Liver (tissue), 9 donors: ENCODE measurements around the gene JCHAIN. TPM values are rescaled to one million over a fixed set of nuclear protein-coding genes. Genes with fewer than 3 reads are reported as not detected.
"Not testable (repeated sequence)": the region's sequence is repeated elsewhere in the genome, so short reads cannot be mapped to it uniquely, and the experiment has no call there.

Experiments
- DNase-seq: peaks from one replicate; pipeline ENCODE4 v3.0.0-alpha.2; 2017; ENCODE audit warnings: low spot score
- H3K27ac ChIP-seq, 2 donors: one replicate each; pipeline ENCODE4 v1.7.0; 2013; ENCODE audit warnings: inconsistent platforms in 2 of 2, low read length in 2 of 2, control low read depth in 1 of 2, low read depth in 1 of 2, mild to moderate bottlenecking in 1 of 2
- H3K27me3 ChIP-seq, 4 donors: one replicate each; pipeline versions ENCODE4 v1.6.1 to v1.7.0; 2013; ENCODE audit warnings: low read length in 3 of 4, inconsistent platforms in 1 of 4, mild to moderate bottlenecking in 1 of 4, moderate library complexity in 1 of 4; ENCODE audit not compliant: control insufficient read depth in 4 of 4, insufficient read depth in 4 of 4
- H3K36me3 ChIP-seq, 4 donors: one replicate each; pipeline versions ENCODE4 v1.6.1 to v1.7.0; 2013; ENCODE audit warnings: low read length in 3 of 4, mild to moderate bottlenecking in 3 of 4, low read depth in 1 of 4, moderate library complexity in 1 of 4; ENCODE audit not compliant: control insufficient read depth in 4 of 4, insufficient read depth in 3 of 4
- H3K4me1 ChIP-seq, 4 donors: one replicate each; pipeline versions ENCODE4 v1.6.1 to v1.7.0; 2013; ENCODE audit warnings: low read length in 3 of 4, mild to moderate bottlenecking in 3 of 4, moderate library complexity in 1 of 4; ENCODE audit not compliant: control insufficient read depth in 4 of 4, insufficient read depth in 4 of 4
- H3K4me3 ChIP-seq, 3 donors: one replicate each; pipeline versions ENCODE4 v1.6.1 to v1.7.0; 2013; ENCODE audit warnings: low read length in 3 of 3, control low read depth in 1 of 3, low read depth in 1 of 3, mild to moderate bottlenecking in 1 of 3
- H3K9ac ChIP-seq, 2 donors: one replicate each; pipeline ENCODE4 v1.7.0; 2013; ENCODE audit warnings: low read length in 2 of 2, mild to moderate bottlenecking in 2 of 2, moderate library complexity in 2 of 2, control low read depth in 1 of 2, low read depth in 1 of 2
- H3K9me3 ChIP-seq, 4 donors: one replicate each; pipeline versions ENCODE4 v1.6.1 to v1.7.0; 2013; ENCODE audit warnings: low read length in 3 of 4; ENCODE audit not compliant: control insufficient read depth in 4 of 4
- ATF3 ChIP-seq: IDR thresholded peaks from 2 replicates; pipeline ENCODE4 v1.6.1; 2016; ENCODE audit warnings: antibody characterized with exemption
- CTCF ChIP-seq: fragments of 150-350 bp; IDR thresholded peaks from 2 replicates; pipeline ENCODE4 v1.5.1; 2017; ENCODE audit warnings: improper control_type of control experiment, low read depth, low read length; ENCODE audit not compliant: missing input control
- EGR1 ChIP-seq, 2 donors: IDR thresholded peaks; 2 replicates each; pipeline ENCODE4 v1.6.1; 2016 to 2018; ENCODE audit warnings: antibody characterized with exemption in 2 of 2, low read depth in 2 of 2
- FOXA1 ChIP-seq: IDR thresholded peaks from 2 replicates; pipeline ENCODE4 v1.6.1; 2016; ENCODE audit warnings: antibody characterized with exemption
- FOXA2 ChIP-seq: IDR thresholded peaks from 2 replicates; pipeline ENCODE4 v1.6.1; 2016; ENCODE audit warnings: antibody characterized with exemption
- GABPA ChIP-seq, 2 donors: IDR thresholded peaks in 1 of 2; conservative IDR thresholded peaks in 1 of 2; 2 replicates each; pipeline ENCODE4 v1.6.1; 2016; ENCODE audit warnings: antibody characterized with exemption in 2 of 2, mild to moderate bottlenecking in 1 of 2, moderate library complexity in 1 of 2
- HNF4A ChIP-seq, 2 donors: conservative IDR thresholded peaks; 2 replicates each; pipeline ENCODE4 v1.6.1; 2016; ENCODE audit warnings: antibody characterized with exemption in 2 of 2, mild to moderate bottlenecking in 2 of 2
- HNF4G ChIP-seq: IDR thresholded peaks from 2 replicates; pipeline ENCODE4 v1.6.1; 2016; ENCODE audit warnings: antibody characterized with exemption
- MAX ChIP-seq: IDR thresholded peaks from 2 replicates; pipeline ENCODE4 v1.6.1; 2016; ENCODE audit warnings: antibody characterized with exemption
- NR2F2 ChIP-seq: IDR thresholded peaks from 2 replicates; pipeline ENCODE4 v1.6.1; 2016; ENCODE audit warnings: antibody characterized with exemption
- RAD21 ChIP-seq, 2 donors: IDR thresholded peaks; 2 replicates each; pipeline ENCODE4 v1.6.1; 2016; ENCODE audit warnings: antibody characterized with exemption in 2 of 2, mild to moderate bottlenecking in 2 of 2
- REST ChIP-seq: IDR thresholded peaks from 2 replicates; pipeline ENCODE4 v1.6.1; 2016; ENCODE audit warnings: antibody characterized with exemption, mild to moderate bottlenecking
- SP1 ChIP-seq: IDR thresholded peaks from 2 replicates; pipeline ENCODE4 v1.6.1; 2018; ENCODE audit warnings: antibody characterized with exemption, mild to moderate bottlenecking
- TAF1 ChIP-seq: conservative IDR thresholded peaks from 2 replicates; pipeline ENCODE4 v1.6.1; 2016; ENCODE audit warnings: antibody characterized with exemption, mild to moderate bottlenecking
- YY1 ChIP-seq: IDR thresholded peaks from 2 replicates; pipeline ENCODE4 v1.6.1; 2016; ENCODE audit warnings: antibody characterized with exemption, mild to moderate bottlenecking
- ZBTB33 ChIP-seq: IDR thresholded peaks from 2 replicates; pipeline ENCODE4 v1.6.1; 2016; ENCODE audit warnings: antibody characterized with exemption
- WGBS: extraction: QIAGEN DNeasy Blood & Tissue Kit; methylation state at CpG from one replicate; pipeline ENCODE4 v1.1.7; 2013; 5-methylcytosine and 5-hydroxymethylcytosine counted together
- polyA plus RNA-seq, 2 donors: library from polyadenylated mRNA; stranded (reverse) in 1 of 2; unstranded in 1 of 2; fragments of 200-250 nt in 1 of 2; fragments of >200 nt in 1 of 2; fragmentation: Nextera tagmentation in 1 of 2; extraction: Ambion mirVana in 1 of 2; gene quantifications; one replicate each; pipeline versions ENCODE4 v1.2.1 to v1.2.3, GENCODE V29; 2013 to 2015
- total RNA-seq, 2 donors: library from RNA; depleted of rRNA; stranded (reverse); fragments of >200 nt; gene quantifications; one replicate each; pipeline ENCODE4 v1.2.3, GENCODE V29; 2014
- donor health status: healthy.
- donor health status: healthy.
- donor health status: healthy.
- donor health status: healthy.
- donor health status: healthy.

JCHAIN gene
- total and polyA plus RNA-seq, 4 donors: 2.1 to 69.5 (median 9.7) TPM

- H3K27me3 ChIP-seq: no peaks in the 10 kb centered on the region
- DNase-seq: no peak
- TF ChIP-seq TAF1 (no peak), FOXA2 (no peak), SP1 (no peak), ATF3 (no peak), REST (no peak), HNF4G (no peak), ZBTB33 (no peak), MAX (no peak), RAD21 (IDR thresholded peaks at IDR 0.05) (no peak), FOXA1 (no peak), CTCF (no peak), HNF4A (conservative IDR thresholded peaks at IDR 0.05) (no peak), EGR1 (IDR thresholded peaks at IDR 0.05; ENCODE audit: low read depth in 2 of 2) (no peak), YY1 (no peak), NR2F2 (no peak), GABPA (IDR thresholded peaks at IDR 0.05 in 1 of 2, conservative IDR thresholded peaks at IDR 0.05 in 1 of 2) (no peak)
- H3K9ac ChIP-seq: peak overlapping the region; percentile 77 to 90
- 62% methylated on average over 13 of the region's 13 CpGs for WGBS
- H3K4me3 ChIP-seq: peak overlapping the region; percentile 65 to 97 (median 96)
- H3K36me3 ChIP-seq: no peaks in the 10 kb centered on the region
- peaks cover 0 to 33% (median 25%) of the 10 kb centered on the region in 4 donors for H3K4me1 ChIP-seq
- peak overlapping the region; percentile 89 to 93 for H3K27ac ChIP-seq
- no peaks in the 10 kb centered on the region for H3K9me3 ChIP-seq
These were observed 21.1 kb upstream of the JCHAIN start for GRCh38 chr4:70687392-70687791.

- WGBS: 89% methylated on average over 3 of the region's 3 CpGs
- H3K4me1 ChIP-seq, H3K9me3 ChIP-seq, H3K4me3 ChIP-seq, H3K9ac ChIP-seq, DNase-seq, H3K27ac ChIP-seq, H3K27me3 ChIP-seq, H3K36me3 ChIP-seq: not testable (repeated sequence)
These were observed 15.8 kb upstream of the JCHAIN start for GRCh38 chr4:70682142-70682541.
